ENCODE measurements around the gene SLC15A5.

Gene SLC15A5, protein sequence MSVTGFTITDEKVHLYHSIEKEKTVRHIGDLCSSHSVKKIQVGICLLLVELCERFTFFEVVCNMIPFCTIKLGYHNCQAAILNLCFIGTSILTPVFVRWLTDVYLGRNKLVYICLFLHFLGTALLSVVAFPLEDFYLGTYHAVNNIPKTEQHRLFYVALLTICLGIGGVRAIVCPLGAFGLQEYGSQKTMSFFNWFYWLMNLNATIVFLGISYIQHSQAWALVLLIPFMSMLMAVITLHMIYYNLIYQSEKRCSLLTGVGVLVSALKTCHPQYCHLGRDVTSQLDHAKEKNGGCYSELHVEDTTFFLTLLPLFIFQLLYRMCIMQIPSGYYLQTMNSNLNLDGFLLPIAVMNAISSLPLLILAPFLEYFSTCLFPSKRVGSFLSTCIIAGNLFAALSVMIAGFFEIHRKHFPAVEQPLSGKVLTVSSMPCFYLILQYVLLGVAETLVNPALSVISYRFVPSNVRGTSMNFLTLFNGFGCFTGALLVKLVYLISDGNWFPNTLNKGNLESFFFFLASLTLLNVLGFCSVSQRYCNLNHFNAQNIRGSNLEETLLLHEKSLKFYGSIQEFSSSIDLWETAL

DNA sequence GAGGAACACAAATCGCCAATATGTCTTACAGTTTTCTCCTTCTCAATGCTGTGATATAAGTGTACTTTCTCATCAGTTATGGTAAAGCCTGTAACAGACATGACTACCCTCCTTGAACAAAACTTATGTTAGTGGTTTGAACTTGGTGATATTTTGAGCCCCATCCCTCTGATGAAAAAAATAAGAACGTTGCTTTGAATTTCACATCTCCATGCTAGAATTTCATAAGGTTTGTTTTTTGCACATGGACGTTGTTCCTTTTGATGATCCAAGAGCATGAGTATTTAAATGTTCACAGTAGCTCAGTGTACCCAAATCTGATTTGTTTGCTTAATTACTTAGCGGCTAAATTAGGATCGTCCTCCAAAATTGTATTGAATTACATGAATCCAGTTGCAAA, at the start of gene SLC15A5:
SLC15A5 (minus strand) TSS at position 101 of the 400 bp plus-strand sequence; CDS start at position 101, 0 bp downstream.
- DNase-seq: no peak

DNA sequence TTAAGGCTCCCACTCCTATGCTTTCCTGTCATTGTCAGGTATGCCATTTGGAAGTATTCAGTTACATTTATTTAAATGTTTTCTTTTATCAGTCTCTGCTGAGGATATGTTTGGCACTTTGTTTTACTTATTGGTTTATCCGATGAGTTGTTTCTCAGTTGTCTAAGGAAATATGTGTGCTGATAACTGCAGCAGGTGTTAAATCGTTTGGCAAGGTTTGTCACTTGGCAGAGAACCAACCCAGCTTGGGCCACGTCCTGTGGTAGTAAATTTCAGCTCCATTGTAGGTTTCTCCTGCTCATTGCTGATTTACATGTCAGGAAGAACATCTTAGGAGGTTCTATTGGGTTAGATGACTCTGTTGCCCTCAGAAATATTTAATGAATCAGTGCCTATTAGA, 47.9 kb upstream of the SLC15A5 start:
- no peak for DNase-seq

DNA sequence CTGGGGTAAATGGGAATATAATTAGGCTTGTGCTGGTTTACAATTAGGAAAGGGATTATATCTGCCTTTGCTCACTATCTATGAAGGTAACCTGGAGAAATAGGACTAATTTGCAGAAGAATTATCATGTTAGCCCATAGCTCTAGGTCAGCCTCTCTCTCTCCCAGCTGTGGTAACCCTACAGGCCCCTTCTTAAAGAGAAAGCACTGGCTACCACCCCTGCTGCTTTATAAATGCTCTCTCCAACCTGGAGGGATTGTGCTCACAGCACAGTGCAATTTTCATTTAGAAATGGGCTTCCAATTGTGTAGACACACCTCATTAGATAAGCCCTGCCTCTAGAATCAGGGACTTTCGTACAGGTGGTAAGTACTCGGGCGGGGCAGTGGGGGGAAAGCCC, 47.3 kb upstream of the SLC15A5 start:
- DNase-seq: no peak

DNA sequence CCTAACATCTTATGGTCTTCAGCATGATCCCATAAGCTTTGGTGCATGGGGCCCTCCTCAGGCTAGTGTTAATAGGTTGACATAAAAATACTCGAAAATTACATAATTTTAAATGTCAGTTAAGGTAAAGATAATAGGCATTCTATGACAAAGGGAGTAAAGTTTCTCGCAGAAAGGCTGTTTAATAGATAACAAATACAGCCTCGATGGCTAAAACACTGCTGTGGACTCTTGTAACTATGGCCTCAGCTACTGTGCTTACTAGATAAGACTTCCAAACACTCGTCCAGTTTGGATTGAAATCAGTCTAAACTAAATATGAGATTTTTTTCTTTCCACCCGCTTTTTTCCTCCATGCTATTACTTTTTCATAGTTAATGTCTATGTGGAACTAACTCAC, 46.8 kb upstream of the SLC15A5 start:
- no peak for DNase-seq

DNA sequence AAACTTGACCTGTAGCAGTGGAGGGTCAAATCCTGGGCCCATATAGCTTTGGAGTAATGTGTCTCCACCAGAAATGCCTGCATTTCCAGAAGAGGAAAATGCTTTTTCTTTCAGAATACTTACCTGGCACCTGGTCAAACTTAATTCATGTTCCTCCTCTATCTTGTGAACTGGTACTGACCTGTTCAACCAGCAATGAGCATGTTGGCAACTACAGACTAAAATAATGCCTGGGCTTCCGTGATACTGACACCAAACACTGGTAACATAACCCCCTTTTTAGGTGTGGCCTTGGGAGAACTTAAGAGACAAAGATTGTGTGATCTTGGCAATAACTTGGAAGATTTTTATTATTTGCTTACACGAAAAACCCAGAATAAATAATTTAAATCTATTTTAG, 46.2 kb upstream of the SLC15A5 start:
- DNase-seq: no peak

DNA sequence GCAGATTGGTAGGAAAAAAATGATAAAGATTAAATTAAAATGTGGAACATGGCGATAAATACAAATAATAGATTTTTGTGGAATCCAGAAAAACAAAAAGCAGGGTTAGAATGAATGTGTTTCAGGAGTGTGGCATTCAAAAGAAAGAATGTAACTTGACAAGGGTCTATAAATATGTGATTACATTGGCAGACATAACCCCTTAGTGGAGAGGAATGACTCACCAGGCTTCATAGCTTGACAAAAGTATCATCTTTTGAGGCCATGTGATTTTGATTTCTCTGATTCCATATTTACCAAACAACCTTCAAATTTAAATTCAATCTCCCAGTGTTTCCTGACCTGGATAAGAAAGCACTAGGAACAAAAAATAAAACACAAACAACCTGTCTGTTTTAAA, 45.5 kb upstream of the SLC15A5 start:
- no peak for DNase-seq

DNA sequence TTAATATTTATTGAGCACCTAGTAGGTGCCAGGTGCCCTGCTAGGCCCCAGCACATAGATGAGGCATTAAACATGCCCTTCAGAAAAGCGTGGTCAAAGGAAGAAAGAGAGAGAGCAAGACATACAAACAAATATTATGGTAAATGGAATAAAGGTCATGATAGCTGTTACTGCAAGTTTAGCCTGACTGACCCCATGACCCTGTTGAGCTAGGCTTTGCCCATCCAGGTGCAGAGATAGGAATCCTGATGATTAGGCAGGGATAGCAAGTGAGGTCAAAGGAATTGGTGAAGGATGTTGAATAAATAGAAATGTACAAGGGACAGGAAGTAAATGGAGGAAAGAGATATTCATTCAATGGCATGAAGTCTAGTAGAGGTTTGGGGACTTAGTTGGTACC, 33.4 kb upstream of the SLC15A5 start:
- DNase-seq: no peak

DNA sequence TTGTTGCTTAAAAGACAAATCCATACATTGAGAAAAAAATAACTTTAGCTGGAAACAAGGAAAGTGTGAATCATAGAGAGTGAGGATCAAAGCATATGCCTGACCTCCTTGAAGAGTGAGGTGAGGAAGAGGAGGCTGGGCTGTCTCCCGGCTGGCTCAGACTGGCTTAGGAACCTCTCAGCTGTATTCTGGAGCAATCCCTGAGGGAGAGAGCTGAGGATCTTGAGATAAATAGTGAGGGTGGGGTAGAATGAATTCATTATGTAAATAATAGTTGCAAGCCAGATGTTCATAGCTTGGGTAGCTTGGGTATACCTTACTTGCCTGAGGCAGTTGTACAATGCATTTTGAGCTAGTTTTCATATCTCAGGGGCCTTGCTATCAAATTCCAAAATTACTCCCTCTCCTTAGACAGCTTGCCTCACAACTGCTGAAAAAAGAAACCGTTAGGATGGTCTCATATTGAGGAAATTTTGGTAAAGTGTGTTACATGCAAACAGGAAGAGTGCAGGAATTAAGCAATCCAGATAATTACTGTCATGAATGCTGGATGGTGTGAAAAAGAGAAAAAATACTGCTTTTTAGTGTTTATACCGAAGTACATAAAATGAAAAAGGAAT, 30.5 kb upstream of the SLC15A5 start:
- no peak for DNase-seq

DNA sequence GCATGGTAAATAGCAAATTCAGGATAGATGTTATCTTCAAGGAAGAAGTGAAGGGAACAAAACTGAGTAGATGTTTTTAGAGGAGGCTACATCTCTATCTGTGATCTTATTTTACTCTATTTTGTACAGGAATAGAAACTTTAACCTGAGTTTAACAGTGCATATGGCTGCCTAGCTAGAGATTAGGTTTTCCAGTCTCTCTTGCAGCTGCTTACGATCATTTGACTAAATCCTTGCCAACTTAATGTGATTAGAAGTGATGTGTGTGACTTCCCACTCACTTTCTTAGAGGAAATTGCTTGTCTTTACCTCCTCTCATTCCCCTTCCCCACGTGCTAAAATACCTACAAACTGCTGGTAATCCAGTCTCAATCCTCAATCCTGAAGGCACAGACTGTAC, 26.5 kb upstream of the SLC15A5 start:
- no peak for DNase-seq

DNA sequence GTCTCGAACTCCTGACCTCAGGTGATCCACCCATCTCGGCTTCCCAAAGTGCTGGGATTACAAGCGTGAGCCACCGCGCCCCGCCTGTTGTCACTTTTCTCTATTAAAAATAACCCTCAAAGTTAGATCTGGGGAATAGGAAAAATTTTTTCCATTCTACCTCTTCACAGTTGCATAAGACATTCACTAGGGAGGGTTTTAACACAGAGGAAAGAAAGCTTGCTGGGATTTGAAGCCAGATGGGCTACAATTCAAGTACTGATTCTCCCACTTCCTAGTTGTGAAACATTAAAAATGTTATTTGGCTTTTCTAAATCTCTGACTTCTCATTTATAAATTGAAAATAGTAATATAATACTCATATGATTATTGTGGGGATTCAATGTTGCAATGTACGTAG, 23.3 kb upstream of the SLC15A5 start:
- no peak for DNase-seq

DNA sequence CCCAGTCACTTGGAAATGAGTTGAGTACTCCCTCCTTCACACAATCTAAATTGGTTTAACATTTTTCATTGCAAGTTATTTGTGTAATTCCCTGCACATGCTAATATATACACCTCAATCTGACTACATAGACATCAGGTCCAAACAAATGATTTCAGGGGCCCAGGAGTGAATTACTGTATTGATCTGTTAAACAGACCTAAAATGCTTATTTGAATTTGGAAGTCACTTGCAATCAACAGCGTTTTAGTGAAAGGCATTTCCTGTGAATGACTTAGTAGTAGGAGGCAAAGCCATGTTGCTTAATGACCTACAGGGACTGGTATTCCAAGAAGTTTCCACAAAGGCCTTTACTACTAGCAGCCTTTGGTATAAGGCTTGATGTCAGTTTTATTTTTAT, 22.6 kb upstream of the SLC15A5 start:
- no peak for DNase-seq

DNA sequence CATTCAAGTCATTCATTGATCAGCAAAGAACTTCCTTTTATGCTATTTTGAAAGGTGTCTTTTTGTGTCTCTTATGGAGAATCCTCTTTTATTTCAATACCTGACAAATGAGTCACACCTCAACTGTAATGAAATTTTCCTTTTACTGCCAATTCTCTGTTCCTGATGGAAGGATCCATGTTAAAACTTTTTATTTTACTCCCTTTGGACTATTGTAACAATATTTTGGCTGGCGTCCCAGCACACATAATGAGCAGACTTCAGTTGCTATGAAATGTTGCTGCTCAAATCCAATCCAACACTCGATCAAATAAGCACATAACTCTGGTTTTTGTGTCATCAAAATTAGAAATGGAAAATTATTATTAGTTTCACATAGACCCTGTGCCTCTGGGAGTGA, 21.9 kb upstream of the SLC15A5 start:
- no peak for DNase-seq

DNA sequence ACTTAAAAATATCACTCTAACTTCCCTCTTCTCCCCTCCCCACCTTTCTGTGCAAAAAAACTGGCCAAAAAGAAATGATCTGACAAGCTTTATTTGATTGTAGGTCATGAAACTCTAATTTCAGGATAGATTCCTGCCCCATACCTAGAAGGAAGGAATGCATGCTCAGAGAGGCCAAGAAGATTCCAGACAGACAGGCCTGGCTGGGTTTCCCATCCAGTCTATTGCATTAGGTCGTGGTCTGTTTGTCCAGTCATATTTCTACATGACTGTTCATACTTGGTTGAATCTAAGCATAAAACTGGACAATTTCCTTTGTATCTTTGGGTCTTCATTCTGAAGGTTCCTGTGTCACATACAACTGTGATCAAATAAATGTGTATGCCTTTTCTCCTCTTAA, 20.0 kb upstream of the SLC15A5 start:
- no peak for DNase-seq

DNA sequence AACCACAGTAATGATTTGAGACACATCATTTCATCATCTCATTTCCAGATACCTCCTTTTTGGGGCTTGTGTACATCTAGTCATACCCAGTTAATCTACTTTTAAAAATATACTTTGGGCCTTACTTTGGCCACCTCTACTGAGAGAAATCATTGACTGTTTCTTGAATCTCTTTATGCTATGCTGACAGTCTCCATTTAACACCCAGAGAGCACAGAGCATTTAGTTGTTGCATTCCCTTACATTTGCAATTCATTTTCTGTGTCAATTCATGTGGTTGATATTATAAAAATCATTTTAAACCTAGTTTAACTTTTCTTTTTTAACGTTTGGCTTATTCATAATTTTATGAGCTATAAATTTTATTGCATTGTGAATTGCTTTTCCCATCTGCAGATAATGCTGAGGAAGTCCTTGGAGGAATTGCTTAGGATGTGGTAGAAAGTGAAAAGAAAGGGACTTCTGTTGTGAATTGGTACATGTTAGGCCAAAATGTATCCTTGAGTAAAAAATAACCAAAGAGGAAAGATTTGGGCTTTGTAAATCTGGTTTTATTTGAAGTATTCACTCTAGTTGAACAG, 17.0 kb upstream of the SLC15A5 start:
- no peak for DNase-seq

DNA sequence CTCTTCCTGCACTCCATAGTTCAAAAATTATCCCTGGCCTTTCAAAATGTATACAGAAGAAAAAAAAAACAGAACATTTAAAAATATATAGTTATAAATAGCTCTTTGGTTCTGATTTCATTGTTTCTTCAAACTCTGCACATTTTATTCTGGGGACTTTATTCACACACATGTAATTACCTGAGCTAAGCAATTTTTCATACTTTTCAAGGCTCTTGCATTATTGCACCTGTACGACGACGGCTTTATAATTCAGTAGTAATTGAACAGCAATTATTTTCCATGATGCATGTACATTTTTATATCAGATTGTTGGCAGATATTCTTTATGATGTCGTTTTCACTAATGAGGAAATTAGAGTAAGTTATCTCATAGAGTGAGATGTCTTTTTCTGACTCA, 13.5 kb upstream of the SLC15A5 start:
- DNase-seq: no peak

DNA sequence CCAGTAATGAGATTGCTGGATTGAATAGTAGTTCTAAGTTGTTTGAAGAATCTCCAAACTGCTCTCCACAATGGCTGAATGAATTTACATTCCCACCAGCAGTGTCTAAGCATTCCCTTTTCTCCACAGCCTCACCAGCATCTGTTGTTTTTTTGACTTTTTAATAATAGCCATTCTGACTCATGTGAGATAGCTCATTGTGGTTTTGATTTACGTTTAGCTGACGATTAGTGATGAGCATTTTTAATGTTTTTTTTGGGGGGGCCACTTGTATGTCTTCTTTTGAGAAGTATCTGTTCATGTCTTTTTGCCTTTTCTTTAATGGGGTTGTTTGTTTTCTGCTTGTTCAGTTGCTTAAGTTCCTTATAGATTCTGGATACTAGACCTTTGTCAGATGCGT, 8.1 kb upstream of the SLC15A5 start:
- DNase-seq: no peak

DNA sequence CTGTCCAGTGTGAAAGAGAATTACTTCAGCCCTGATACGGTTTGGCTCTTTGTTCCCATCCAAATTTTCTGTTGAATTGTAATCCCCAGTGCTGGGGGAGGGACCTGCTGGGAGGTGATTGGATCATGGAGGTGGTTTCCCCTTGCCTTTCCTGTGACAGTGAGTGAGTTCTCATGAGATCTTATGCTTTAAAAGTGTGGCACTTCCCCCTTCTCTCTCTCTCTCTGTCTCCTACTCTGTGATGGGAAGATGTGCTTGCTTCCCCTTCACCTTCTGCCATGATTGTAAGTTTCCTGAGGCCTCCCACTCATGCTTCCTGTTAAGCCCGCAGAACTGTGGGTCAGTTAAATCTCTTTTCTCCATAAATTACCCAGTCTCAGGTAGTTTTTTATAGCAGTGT, 5.5 kb upstream of the SLC15A5 start:
- DNase-seq: no peak

DNA sequence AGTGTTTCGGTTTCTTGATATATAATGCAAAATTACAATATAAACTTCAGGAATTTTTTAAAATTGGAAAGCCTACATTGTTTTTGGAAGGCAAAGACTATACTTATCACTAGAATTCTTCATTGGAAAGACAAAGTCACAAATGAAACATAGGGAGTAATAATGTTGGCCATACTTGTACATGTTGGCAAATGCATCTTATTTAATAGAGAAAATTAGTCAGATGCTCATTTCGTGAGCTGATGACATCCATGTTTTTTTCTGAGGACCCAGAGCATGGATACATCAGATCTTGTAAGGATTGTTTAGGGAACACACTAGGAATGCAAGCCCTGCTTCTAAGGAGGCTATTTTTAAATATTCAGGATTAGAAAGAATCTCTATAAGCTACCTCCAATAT, 4.6 kb upstream of the SLC15A5 start:
- no peak for DNase-seq

DNA sequence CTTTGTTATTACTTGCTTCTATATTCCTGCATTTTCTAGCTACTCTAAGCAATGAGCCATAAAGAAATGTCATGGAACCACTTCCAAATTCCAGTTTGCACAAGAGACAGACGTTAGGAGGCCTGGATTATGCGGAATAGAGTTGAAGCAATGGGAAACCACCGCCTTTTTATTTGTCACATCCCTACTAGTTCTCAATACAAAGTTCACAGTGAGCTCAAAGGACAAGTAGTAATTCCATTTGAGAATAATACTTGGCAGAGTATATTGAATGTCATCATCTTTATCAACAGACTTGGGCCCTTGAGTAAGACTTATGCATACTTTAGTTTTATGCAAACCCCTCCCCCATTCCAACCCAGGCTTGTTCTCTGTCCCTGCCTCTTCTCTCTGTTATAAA, 3.7 kb upstream of the SLC15A5 start:
- no peak for DNase-seq

DNA sequence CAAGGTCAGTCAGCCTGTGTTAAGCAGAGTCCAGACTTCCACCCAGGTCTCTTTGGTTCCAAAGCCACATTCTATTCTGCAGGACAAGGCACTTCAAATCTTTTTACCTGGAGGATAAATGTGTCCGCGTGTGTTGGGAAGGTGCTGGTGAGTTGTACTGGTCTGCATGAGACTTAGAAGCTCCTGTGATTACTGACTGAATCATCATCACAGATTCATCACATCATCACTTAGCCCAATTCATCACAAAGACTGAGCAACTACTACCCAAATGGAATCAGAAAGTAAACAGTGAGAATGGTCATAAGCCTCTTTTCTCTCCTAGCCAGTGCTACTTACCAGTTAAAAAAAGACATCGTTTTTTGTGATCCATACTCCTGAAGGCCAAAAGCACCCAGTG, 5.3 kb downstream of the SLC15A5 start:
- no peak for DNase-seq

DNA sequence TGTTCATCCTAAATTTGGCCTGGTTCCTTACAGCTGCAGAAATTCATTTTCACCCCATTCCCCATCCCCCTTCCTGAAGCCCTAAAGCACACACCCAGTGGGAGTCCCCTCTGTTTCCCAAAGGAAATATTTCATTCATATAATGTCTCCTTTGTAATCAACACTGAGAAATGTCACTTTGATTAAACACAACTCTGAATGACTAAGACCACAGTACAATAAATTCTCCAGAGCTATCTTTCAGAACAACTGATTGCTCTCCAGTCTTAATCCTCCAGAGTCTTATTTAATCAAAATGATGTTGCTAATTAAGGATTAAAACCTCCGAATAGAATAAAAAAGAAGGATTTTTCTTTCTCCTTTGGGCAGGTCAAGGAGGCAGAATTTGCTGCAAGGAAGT, 6.4 kb downstream of the SLC15A5 start:
- DNase-seq: no peak

DNA sequence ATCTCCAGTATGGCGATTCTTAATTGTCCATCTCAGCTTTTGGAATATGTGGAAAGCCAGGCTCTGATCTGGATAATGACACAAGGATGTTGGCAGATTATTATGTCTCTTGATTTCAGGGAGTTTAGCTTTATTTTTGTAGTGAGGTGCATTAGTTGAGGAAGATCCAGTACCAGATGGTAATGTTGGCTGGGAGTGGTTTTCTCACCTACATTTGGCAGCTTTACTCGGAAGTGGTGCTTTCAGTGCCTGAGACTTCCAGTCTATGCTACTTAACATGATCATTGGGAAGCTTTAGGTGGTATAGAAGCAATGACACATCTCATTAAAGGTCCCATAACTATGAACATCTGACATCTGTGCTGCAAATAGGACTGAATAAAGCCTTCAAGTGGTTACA, 7.5 kb downstream of the SLC15A5 start:
- no peak for DNase-seq

DNA sequence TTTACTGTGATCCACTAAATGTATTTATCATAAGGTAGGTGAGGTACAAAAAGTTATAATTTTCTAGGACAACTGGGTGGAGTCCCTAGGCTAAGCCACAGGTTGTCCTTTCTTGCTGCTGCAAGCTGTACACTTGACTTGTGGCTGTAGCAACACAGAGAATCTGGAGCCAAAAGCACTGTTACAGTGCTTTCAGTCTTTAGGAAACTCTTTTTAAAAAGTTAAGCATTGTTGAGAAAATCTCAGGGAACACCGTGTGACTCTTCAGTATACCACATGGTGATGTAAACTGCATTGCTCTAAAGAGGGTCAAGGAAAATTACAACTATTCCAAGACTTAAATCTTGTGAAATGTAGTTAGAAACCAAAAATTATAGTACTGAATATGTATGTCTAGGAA, 11.4 kb downstream of the SLC15A5 start:
- DNase-seq: no peak

DNA sequence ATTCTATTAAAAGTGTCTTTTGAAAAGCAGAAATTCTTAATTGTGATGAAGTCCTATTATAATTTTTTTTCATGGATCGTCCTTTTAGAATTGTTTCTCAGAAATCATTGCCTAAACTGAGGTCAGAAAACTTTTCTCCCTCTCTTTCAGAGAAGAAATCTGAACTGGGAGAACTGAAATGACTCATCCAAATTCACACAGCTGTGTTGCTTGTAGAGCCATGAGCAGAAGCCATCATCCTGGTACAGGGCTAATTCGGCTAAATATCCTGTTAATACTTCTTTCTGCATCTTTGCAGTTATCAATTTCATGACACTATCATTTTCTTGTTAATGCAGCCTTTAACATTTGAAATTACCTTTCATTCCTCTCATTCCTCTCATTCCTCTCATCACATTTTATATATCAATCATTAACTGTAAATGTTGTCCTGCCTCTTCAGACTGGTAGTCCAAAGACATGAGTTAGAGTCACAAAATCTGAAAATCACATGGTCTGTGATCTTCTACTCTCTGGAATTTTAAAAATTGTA, 15.5 kb downstream of the SLC15A5 start:
- no peak for DNase-seq
